ENCODE measurements around the gene NPAS1. TPM values are rescaled to one million over a fixed set of nuclear protein-coding genes. Genes with fewer than 3 reads are reported as not detected.
"Not testable (repeated sequence)": the region's sequence is repeated elsewhere in the genome, so short reads cannot be mapped to it uniquely, and the experiment has no call there.

Gene NPAS1
- total RNA-seq, 1 donor from 2014 or later: 0.49 TPM

- Mint-ChIP-seq H3K4me3 (no peak overlapping the region), H3K27ac (no peak overlapping the region), H3K4me1 (ENCODE audit: low read depth) (no peaks in the 10 kb centered on the region), H3K27me3 (ENCODE audit: insufficient read depth) (peaks cover 9% of the 10 kb centered on the region), H3K9me3 (no peaks in the 10 kb centered on the region), H3K36me3 (ENCODE audit: low read depth) (peaks cover 5% of the 10 kb centered on the region)
- intact Hi-C loops (cut with micrococcal nuclease): no loop called here
- no peak for DNase-seq (ENCODE audit: low spot score)
Measured at GRCh38 chr19:46999377-46999776, 20.3 kb upstream of the NPAS1 start.

DNA sequence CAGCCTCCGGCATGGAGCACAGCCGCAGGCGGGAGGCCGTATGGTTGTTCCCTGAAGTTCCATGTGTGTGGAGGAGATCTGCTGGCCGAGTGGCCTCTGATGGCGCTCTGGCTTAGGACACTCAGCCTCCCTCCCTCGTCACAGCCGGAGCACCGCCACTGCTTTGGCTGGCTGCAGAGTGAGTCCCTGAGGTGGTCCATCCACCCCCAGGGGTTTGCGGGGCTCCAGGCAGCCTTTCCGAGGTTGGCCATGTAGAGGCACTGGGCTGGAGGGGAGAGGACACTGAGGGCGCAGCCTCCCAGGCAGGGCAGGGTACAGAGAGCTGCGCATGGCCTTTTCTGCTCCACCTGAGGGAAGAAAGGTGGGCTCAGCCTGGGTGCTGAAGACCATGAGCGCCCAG, 19.8 kb upstream of the NPAS1 start:
- intact Hi-C loops (cut with micrococcal nuclease): no loop called here
- Mint-ChIP-seq H3K27me3 (ENCODE audit: insufficient read depth) (peaks cover 10% of the 10 kb centered on the region), H3K4me3 (no peak overlapping the region), H3K9me3 (no peaks in the 10 kb centered on the region), H3K4me1 (ENCODE audit: low read depth) (no peaks in the 10 kb centered on the region), H3K36me3 (ENCODE audit: low read depth) (peaks cover 5% of the 10 kb centered on the region), H3K27ac (no peak overlapping the region)
- no peak for DNase-seq (ENCODE audit: low spot score)

- DNase-seq (ENCODE audit: low spot score): no peak
- peaks cover 5% of the 10 kb centered on the region for H3K36me3 Mint-ChIP-seq (ENCODE audit: low read depth)
- no peaks in the 10 kb centered on the region for H3K9me3 Mint-ChIP-seq
- no peaks in the 10 kb centered on the region for H3K4me1 Mint-ChIP-seq (ENCODE audit: low read depth)
- intact Hi-C loops (cut with micrococcal nuclease): no loop called here
- H3K4me3 Mint-ChIP-seq: no peak overlapping the region
- no peak overlapping the region for H3K27ac Mint-ChIP-seq
- H3K27me3 Mint-ChIP-seq (ENCODE audit: insufficient read depth): peaks cover 10% of the 10 kb centered on the region
Measured at GRCh38 chr19:47000373-47000772, 19.3 kb upstream of the NPAS1 start.

DNA sequence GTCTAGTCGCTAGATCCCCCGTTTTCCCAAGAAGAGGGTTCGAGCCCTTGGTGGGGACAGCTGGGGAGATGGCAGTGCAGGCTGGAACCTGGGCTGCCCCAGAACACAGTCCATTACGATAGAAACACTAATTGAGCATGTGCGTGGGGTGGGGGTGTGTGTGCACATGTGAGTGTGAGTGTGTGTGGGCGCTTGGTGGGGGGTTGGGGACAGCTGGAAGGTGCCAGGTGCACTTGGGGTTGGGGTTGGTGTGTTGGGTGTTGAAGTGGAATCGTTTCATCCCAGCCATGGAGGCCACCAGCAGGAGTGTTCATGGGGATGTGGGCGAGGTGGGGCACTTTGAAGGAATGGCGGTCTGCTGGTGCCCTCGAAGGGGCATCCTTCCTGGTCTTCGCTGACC, 18.1 kb upstream of the NPAS1 start:
- Mint-ChIP-seq H3K9me3 (no peaks in the 10 kb centered on the region), H3K4me1 (ENCODE audit: low read depth) (no peaks in the 10 kb centered on the region), H3K27me3 (ENCODE audit: insufficient read depth) (peaks cover 17% of the 10 kb centered on the region), H3K36me3 (ENCODE audit: low read depth) (peaks cover 5% of the 10 kb centered on the region), H3K27ac (no peak overlapping the region), H3K4me3 (no peak overlapping the region)
- intact Hi-C loops (cut with micrococcal nuclease): no loop called here
- DNase-seq (ENCODE audit: low spot score): no peak

GRCh38 chr19:47002106-47002766, 17.4 kb upstream of the NPAS1 start:
- Mint-ChIP-seq H3K27ac (no peak overlapping the region), H3K4me3 (no peak overlapping the region), H3K9me3 (no peaks in the 10 kb centered on the region), H3K27me3 (ENCODE audit: insufficient read depth) (peaks cover 18% of the 10 kb centered on the region), H3K36me3 (ENCODE audit: low read depth) (peaks cover 3% of the 10 kb centered on the region), H3K4me1 (ENCODE audit: low read depth) (no peaks in the 10 kb centered on the region)
- no peak for DNase-seq (ENCODE audit: low spot score)
- intact Hi-C loops (cut with micrococcal nuclease): no loop called here

DNA sequence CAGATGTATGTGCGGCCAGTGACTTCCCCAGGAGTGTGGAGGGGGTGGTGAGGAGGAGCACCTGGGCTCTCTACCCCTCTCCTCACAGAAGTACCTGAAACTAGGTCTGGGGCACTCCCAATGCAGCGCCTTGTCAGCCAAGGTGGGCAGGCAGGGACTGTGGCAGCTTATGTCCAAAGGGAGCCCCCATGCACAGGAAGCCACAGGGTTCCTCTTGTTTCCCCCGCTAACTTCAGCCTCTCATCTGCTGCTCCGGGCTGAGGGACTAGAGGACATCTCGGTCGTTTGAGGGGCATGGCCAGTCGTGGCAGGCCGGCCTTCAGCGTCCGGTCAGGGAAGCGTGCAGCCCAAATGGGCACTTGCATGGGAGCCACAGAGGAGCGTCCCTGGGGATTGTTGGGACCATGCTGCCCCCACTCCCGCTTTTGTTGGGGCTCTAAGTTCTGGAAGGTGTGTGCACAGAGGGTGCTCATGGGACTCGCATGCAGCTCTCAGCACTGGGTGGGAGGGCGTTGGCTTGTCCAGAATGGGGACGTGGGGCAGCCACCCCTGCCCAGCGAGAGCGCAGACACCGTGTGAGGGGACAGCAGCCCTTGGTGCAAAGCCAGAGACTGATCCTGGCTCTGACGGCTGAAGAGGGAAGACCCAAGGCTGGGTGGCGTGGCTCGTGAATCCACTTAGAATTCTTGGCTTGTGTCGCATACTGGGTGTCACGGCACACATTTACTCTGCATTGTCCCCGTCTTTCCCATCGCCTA, 16.6 kb upstream of the NPAS1 start:
- H3K27me3 Mint-ChIP-seq (ENCODE audit: insufficient read depth): peaks cover 18% of the 10 kb centered on the region
- H3K36me3 Mint-ChIP-seq (ENCODE audit: low read depth): peaks cover 2% of the 10 kb centered on the region
- no peak overlapping the region for H3K27ac Mint-ChIP-seq
- intact Hi-C loops (cut with micrococcal nuclease): no loop called here
- no peaks in the 10 kb centered on the region for H3K9me3 Mint-ChIP-seq
- H3K4me3 Mint-ChIP-seq: no peak overlapping the region
- H3K4me1 Mint-ChIP-seq (ENCODE audit: low read depth): no peaks in the 10 kb centered on the region
- no peak for DNase-seq (ENCODE audit: low spot score)

- Mint-ChIP-seq H3K27ac (no peak overlapping the region), H3K27me3 (ENCODE audit: insufficient read depth) (peaks cover 21% of the 10 kb centered on the region), H3K36me3 (ENCODE audit: low read depth) (no peaks in the 10 kb centered on the region), H3K4me3 (no peak overlapping the region), H3K9me3 (no peaks in the 10 kb centered on the region), H3K4me1 (ENCODE audit: low read depth) (no peaks in the 10 kb centered on the region)
- no peak for DNase-seq (ENCODE audit: low spot score)
- intact Hi-C loops (cut with micrococcal nuclease): no loop called here
Measured at GRCh38 chr19:47003611-47004465, 15.8 kb upstream of the NPAS1 start.

DNA sequence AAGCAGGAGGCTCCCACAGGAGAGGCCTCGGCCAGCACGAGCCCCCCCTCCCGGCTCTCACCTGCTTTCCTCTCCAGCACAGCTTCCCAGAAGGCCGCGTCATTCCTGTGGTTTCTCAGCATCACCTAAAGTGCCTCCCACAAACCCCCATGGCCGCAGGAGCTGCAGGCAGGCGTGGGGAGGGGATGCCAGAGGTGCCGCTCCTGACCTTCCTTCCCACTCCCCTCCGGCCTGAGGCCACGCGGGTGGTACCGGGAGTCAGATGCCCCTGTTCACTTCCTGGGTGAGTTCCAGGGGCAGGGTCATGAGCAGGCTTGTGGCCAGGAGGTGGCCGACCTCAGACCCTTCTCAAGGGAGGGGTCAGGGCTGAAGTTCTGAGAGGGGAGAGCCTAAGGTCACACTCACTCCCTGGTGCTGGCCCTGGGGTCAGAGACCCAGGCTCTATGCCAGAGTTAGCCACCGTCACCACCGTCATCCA, 14.4 kb upstream of the NPAS1 start:
- Mint-ChIP-seq H3K27me3 (ENCODE audit: insufficient read depth) (peaks cover 21% of the 10 kb centered on the region), H3K4me3 (no peak overlapping the region), H3K36me3 (ENCODE audit: low read depth) (no peaks in the 10 kb centered on the region), H3K9me3 (no peaks in the 10 kb centered on the region), H3K27ac (no peak overlapping the region), H3K4me1 (ENCODE audit: low read depth) (no peaks in the 10 kb centered on the region)
- intact Hi-C loops (cut with micrococcal nuclease): no loop called here
- no peak for DNase-seq (ENCODE audit: low spot score)

DNA sequence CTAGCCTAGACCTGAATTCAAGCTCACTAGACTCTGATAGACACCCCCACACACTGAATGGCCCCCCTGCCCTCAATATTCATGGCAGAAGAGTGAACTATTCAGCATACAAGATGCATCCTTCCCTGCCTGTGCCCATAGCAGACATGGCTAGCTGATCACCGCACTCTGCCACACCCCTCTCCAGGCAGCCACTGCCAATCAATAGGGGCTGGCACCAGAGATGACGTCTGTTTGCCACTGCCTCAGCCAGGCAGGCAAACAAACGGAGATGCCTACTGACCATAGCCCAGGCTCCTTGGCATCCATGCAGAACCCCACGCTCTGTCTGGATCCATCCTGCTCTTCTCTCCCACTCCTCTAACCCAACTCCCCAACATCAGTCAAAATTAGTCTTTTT, 13.8 kb upstream of the NPAS1 start:
- Mint-ChIP-seq H3K36me3 (ENCODE audit: low read depth) (no peaks in the 10 kb centered on the region), H3K9me3 (no peaks in the 10 kb centered on the region), H3K27me3 (ENCODE audit: insufficient read depth) (peaks cover 21% of the 10 kb centered on the region), H3K27ac (no peak overlapping the region), H3K4me1 (ENCODE audit: low read depth) (no peaks in the 10 kb centered on the region), H3K4me3 (no peak overlapping the region)
- intact Hi-C loops (cut with micrococcal nuclease): no loop called here
- DNase-seq (ENCODE audit: low spot score): no peak

DNA sequence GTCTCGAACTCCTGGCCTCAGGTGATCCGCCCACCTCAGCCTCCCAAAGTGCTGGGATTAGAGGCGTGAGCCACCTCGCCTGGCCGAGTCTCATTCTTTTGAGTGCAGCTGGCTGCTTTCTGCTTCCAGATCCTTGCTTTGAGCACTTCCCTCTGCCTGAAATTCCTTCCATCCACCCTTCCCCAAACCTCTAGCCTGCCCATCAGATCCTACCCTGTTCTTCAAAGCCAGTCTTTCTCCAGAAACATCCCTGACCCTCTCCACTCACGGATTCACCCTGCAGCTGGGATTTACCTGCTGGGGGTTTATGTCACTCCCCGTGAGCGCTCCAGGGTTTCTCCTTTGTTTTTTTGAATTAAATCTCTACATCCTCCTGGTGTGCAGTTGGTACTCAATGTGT, 13.1 kb upstream of the NPAS1 start:
- DNase-seq (ENCODE audit: low spot score): no peak
- no peaks in the 10 kb centered on the region for H3K36me3 Mint-ChIP-seq (ENCODE audit: low read depth)
- H3K27ac Mint-ChIP-seq: no peak overlapping the region
- no peaks in the 10 kb centered on the region for H3K9me3 Mint-ChIP-seq
- H3K4me1 Mint-ChIP-seq (ENCODE audit: low read depth): no peaks in the 10 kb centered on the region
- intact Hi-C loops (cut with micrococcal nuclease): no loop called here
- H3K4me3 Mint-ChIP-seq: no peak overlapping the region
- peaks cover 22% of the 10 kb centered on the region for H3K27me3 Mint-ChIP-seq (ENCODE audit: insufficient read depth)

- H3K27me3 Mint-ChIP-seq (ENCODE audit: insufficient read depth): peaks cover 26% of the 10 kb centered on the region
- H3K4me1 Mint-ChIP-seq (ENCODE audit: low read depth): peaks cover 11% of the 10 kb centered on the region
- DNase-seq (ENCODE audit: low spot score); intact Hi-C loops (cut with micrococcal nuclease); H3K36me3 Mint-ChIP-seq (ENCODE audit: low read depth); H3K9me3 Mint-ChIP-seq; H3K4me3 Mint-ChIP-seq; H3K27ac Mint-ChIP-seq: not testable (repeated sequence)
Measured at GRCh38 chr19:47010549-47010948, 9.1 kb upstream of the NPAS1 start.

DNA sequence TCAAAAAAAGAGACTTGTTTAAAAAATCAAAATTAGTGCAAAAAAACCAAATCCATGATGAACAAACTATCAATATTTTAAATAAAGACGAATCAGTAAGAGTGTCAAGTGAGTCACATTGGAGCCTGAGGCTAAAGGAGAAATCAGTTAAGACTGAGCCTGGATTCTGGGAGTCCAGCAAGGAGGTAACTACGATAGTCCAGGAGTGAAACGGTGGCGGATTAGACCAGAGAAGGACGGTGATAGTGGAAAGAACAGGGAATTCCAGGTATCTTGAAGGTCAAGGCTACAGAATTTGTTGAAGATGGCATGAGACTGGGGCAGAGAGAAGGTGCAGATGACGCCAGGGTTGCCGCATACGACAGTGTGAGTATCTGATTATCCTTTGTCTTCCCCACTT, 7.0 kb upstream of the NPAS1 start:
- no peak for DNase-seq (ENCODE audit: low spot score)
- intact Hi-C loops (cut with micrococcal nuclease): loop anchor here (1.0 kb wide), 4 partner anchors 20 to 235 kb away; partner anchors contain the start of gene TMEM160
- H3K4me1 Mint-ChIP-seq (ENCODE audit: low read depth): peaks cover 11% of the 10 kb centered on the region
- no peaks in the 10 kb centered on the region for H3K9me3 Mint-ChIP-seq
- H3K27me3 Mint-ChIP-seq (ENCODE audit: insufficient read depth): peaks cover 23% of the 10 kb centered on the region
- H3K4me3 Mint-ChIP-seq: no peak overlapping the region
- no peaks in the 10 kb centered on the region for H3K36me3 Mint-ChIP-seq (ENCODE audit: low read depth)
- no peak overlapping the region for H3K27ac Mint-ChIP-seq

Measured in activated T-helper 1 cell treated with anti-CD3 and anti-CD28 coated beads, Interleukin-12 subunit alpha, Interleukin-12 subunit beta, Interleukin-2, Interleukin-4 antibody, amounts not matched to agents 30 ng/mL and 10 ng/mL and 1 ng/mL, durations not matched to agents 14 hours and 24 hours and 36 hours (primary cell).